Activated naive CD4-positive, alpha-beta T cell treated with anti-CD3 and anti-CD28 coated beads, Interleukin-2, amount 50 U/mL, for 24 hours (primary cell): ENCODE data around the gene RPGRIP1L.

ENCODE experiments used
- H3K27ac Mint-ChIP-seq: one replicate; pipeline ENCODE4 v1.8.0; 2021; ENCODE audit warnings: mild to moderate bottlenecking, mixed read lengths
- H3K27me3 Mint-ChIP-seq: one replicate; pipeline ENCODE4 v1.8.0; 2021; ENCODE audit warnings: mixed read lengths
- H3K36me3 Mint-ChIP-seq: one replicate; pipeline ENCODE4 v1.8.0; 2021; ENCODE audit warnings: mixed read lengths
- H3K4me1 Mint-ChIP-seq: one replicate; pipeline ENCODE4 v1.8.0; 2021; ENCODE audit warnings: mixed read lengths
- H3K4me3 Mint-ChIP-seq: one replicate; pipeline ENCODE4 v1.8.0; 2021; ENCODE audit warnings: mild to moderate bottlenecking, mixed read lengths
- H3K9me3 Mint-ChIP-seq: one replicate; pipeline ENCODE4 v1.8.0; 2021; ENCODE audit warnings: mixed read lengths

Gene RPGRIP1L

DNA sequence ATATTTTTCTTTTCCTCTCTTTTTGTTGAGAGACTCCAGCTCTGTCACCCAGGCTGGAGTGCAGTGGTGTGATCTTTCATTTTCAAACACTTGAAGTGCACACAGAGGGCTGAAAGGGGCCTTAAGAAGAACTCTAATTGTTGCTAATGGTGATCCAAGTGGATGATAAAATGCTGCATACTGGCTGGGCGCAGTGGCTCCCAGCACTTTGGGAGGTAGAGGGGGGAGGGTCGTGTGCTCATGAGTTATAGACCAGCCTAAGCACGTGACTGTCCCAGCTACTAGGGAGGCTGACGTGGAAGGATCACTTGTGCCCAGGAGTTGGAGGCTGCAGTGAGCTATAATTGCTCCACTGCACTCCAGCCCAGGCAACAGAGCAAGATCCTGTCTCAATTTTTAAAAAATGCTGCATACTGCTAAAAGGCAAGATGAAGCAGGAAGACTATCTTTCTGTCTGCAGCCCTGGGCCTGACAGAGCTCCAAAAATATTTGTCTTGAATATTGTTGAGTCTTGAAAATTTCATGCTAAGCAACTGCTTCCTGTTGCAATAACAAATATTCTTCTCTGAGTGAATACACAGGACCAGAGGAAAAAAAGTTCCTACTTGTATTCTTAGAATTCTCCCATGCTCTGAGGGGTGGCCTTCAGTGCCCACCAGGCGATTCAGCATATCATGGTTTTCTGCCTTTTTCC is 137.0 kb downstream of the RPGRIP1L start:
- H3K27me3 Mint-ChIP-seq = peaks cover 5% of the 10 kb centered on the region
- peaks cover 3% of the 10 kb centered on the region for H3K36me3 Mint-ChIP-seq
- no peak overlapping the region for H3K27ac Mint-ChIP-seq
- H3K9me3 Mint-ChIP-seq = peaks cover 10% of the 10 kb centered on the region
- no peaks in the 10 kb centered on the region for H3K4me1 Mint-ChIP-seq
- H3K4me3 Mint-ChIP-seq = no peak overlapping the region

DNA sequence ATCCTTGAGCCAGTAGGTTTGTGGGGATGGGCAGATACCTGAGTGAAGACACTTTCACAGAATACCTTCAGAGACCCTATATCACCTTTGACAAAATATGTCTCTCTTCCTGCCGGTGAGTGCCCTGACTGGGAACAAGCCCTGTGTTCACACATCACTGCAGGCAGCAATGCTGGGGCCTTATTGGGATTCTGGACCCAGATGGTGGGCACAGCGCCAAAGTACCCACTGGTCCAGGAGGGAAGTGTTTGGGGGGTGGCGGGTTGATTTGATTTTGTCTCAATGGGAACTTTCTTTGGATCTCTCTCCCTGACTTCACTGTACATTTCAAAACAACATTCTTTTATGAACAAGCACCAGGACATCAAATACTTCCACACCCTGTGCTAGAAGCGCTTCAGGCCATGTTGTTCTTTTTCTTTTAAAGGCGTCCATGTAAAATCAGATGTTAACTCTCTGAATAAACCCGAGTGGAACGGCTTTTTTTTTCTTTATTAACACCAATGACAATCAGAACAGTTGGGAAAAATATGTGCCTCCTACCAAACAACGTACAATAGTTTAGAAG is 138.3 kb downstream of the RPGRIP1L start:
- peaks cover 5% of the 10 kb centered on the region for H3K27me3 Mint-ChIP-seq
- no peaks in the 10 kb centered on the region for H3K36me3 Mint-ChIP-seq
- H3K4me1 Mint-ChIP-seq = no peaks in the 10 kb centered on the region
- H3K9me3 Mint-ChIP-seq = no peaks in the 10 kb centered on the region
- no peak overlapping the region for H3K4me3 Mint-ChIP-seq
- H3K27ac Mint-ChIP-seq = no peak overlapping the region

- H3K27me3 Mint-ChIP-seq = peaks cover under 1% of the 10 kb centered on the region
- H3K4me1 Mint-ChIP-seq = no peaks in the 10 kb centered on the region
- no peak overlapping the region for H3K27ac Mint-ChIP-seq
- no peak overlapping the region for H3K4me3 Mint-ChIP-seq
- H3K36me3 Mint-ChIP-seq = no peaks in the 10 kb centered on the region
- H3K9me3 Mint-ChIP-seq = no peaks in the 10 kb centered on the region
These were observed 140.2 kb downstream of the RPGRIP1L start for GRCh38 chr16:53563426-53563825.

DNA sequence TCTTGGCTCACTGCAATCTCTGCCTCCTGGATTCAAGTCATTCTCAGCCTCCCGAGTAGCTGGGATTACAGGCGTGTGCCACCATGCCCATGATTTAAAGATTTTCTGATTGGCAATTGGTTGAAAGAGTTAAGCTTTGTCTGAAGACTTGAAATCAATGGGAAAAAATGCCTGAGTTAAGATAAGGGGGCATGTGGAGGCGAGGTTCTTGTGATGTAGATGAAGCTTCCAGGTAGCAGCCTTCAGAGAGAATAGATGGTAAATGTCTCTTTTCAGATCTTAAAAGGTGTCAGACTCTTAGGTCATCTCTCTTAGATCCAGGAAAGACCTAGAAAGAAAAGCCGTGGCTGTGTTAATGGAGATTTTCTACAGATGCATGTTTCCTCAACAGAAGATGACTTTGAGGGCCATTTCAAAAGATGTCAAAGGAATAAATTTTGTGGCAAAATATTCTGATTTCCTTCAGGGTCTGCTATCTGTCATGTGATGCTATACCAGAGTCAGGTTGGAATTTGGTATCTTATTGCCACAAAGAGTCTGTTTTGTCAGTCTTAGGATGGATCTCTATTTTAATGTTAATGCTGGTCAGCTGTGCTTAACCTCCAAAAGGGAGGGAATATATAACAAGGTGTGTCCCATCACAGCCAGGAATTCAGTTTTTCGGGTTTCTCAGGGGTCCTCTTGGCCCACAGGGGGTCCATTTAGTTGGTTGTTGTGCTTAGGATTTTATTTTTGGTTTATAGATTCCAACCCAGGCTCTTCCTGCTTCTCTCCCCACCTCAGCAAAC is 142.4 kb downstream of the RPGRIP1L start:
- Mint-ChIP-seq H3K27me3 (no peaks in the 10 kb centered on the region), H3K4me1 (no peaks in the 10 kb centered on the region), H3K9me3 (no peaks in the 10 kb centered on the region), H3K36me3 (no peaks in the 10 kb centered on the region), H3K4me3 (no peak overlapping the region), H3K27ac (no peak overlapping the region)

GRCh38 chr16:53559270-53559951 is 144.2 kb downstream of the RPGRIP1L start:
- H3K27ac Mint-ChIP-seq = no peak overlapping the region
- no peak overlapping the region for H3K4me3 Mint-ChIP-seq
- no peaks in the 10 kb centered on the region for H3K4me1 Mint-ChIP-seq
- H3K36me3 Mint-ChIP-seq = no peaks in the 10 kb centered on the region
- H3K27me3 Mint-ChIP-seq = no peaks in the 10 kb centered on the region
- no peaks in the 10 kb centered on the region for H3K9me3 Mint-ChIP-seq

DNA sequence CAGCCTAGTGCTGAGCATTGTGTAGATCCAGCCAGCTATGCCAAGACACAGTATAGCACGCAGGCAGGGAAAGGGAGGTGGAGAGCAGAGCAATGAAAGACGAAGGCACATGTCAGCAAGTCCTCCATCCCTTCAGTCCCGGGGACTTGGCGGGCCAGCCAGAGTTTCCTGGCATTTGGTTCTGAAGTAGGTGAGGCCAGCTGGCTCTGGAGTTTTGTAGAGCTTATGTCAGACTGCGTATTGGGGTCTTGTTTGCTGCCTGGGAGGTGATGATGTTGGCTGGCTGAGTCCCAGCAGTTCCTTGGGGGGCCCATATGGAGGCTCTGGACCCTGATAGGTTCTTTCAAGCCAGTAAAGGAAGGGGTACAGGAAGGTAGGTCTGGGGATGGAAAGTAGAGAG is 144.9 kb downstream of the RPGRIP1L start:
- no peaks in the 10 kb centered on the region for H3K4me1 Mint-ChIP-seq
- no peaks in the 10 kb centered on the region for H3K9me3 Mint-ChIP-seq
- no peaks in the 10 kb centered on the region for H3K36me3 Mint-ChIP-seq
- no peaks in the 10 kb centered on the region for H3K27me3 Mint-ChIP-seq
- no peak overlapping the region for H3K4me3 Mint-ChIP-seq
- no peak overlapping the region for H3K27ac Mint-ChIP-seq

GRCh38 chr16:53556521-53556920 is 147.1 kb downstream of the RPGRIP1L start:
- Mint-ChIP-seq H3K9me3 (no peaks in the 10 kb centered on the region), H3K4me1 (no peaks in the 10 kb centered on the region), H3K27me3 (peaks cover 2% of the 10 kb centered on the region), H3K4me3 (no peak overlapping the region), H3K27ac (no peak overlapping the region), H3K36me3 (no peaks in the 10 kb centered on the region)

GRCh38 chr16:53549970-53550690 is 153.5 kb downstream of the RPGRIP1L start:
- no peak overlapping the region for H3K4me3 Mint-ChIP-seq
- no peaks in the 10 kb centered on the region for H3K9me3 Mint-ChIP-seq
- peaks cover 22% of the 10 kb centered on the region for H3K4me1 Mint-ChIP-seq
- no peaks in the 10 kb centered on the region for H3K36me3 Mint-ChIP-seq
- peaks cover 7% of the 10 kb centered on the region for H3K27me3 Mint-ChIP-seq
- no peak overlapping the region for H3K27ac Mint-ChIP-seq
